HEK293 (cell line): ENCODE data around the gene HDAC7.

Experiments used
- CTCF ChIP-seq: fragments of 450-650 bp; formaldehyde crosslinking; IDR thresholded peaks from 2 replicates; pipeline ENCODE4 v1.5.1; 2016; ENCODE audit warnings: missing biosample characterization, missing genetic modification characterization
- KLF9 ChIP-seq: fragments of 450-650 bp; formaldehyde crosslinking; IDR thresholded peaks from 2 replicates; pipeline ENCODE4 v1.5.1; 2016; ENCODE audit warnings: missing biosample characterization, missing genetic modification characterization, low read depth
- MZF1 ChIP-seq: fragments of 450-650 bp; formaldehyde crosslinking; IDR thresholded peaks from 2 replicates; pipeline ENCODE4 v1.5.1; 2017; ENCODE audit warnings: missing biosample characterization, missing genetic modification characterization, borderline replicate concordance
- SALL2 ChIP-seq: fragments of 450-650 bp; formaldehyde crosslinking; IDR thresholded peaks from 2 replicates; pipeline ENCODE4 v1.5.0; 2017; ENCODE audit warnings: missing biosample characterization, mild to moderate bottlenecking, missing genetic modification characterization, borderline replicate concordance
- TCF7L2 ChIP-seq: IDR thresholded peaks from 2 replicates; pipeline ENCODE4 v1.6.1; 2011; ENCODE audit warnings: low read depth, mild to moderate bottlenecking, inconsistent platforms, low read length, moderate library complexity, borderline replicate concordance
- YY1 ChIP-seq: fragments of 450-650 bp; formaldehyde crosslinking; IDR thresholded peaks from 2 replicates; pipeline ENCODE4 v1.5.1; 2018; ENCODE audit warnings: missing biosample characterization, missing genetic modification characterization
- ZBTB49 ChIP-seq: fragments of 450-650 bp; formaldehyde crosslinking; IDR thresholded peaks from 2 replicates; pipeline ENCODE4 v1.5.1; 2016; ENCODE audit warnings: missing biosample characterization, missing genetic modification characterization, low read depth
- ZFP41 ChIP-seq: fragments of 450-650 bp; formaldehyde crosslinking; IDR thresholded peaks from 2 replicates; pipeline ENCODE4 v1.5.1; 2016; ENCODE audit warnings: missing biosample characterization, missing genetic modification characterization, borderline replicate concordance
- ZNF2 ChIP-seq: fragments of 450-650 bp; formaldehyde crosslinking; IDR thresholded peaks from 2 replicates; pipeline ENCODE4 v1.5.1; 2016; ENCODE audit warnings: missing biosample characterization, missing genetic modification characterization
- ZNF214 ChIP-seq: fragments of 450-650 bp; formaldehyde crosslinking; IDR thresholded peaks from 2 replicates; pipeline ENCODE4 v1.5.1; 2017; ENCODE audit warnings: missing biosample characterization, mild to moderate bottlenecking, missing genetic modification characterization, borderline replicate concordance
- ZNF394 ChIP-seq: fragments of 450-650 bp; formaldehyde crosslinking; IDR thresholded peaks from 2 replicates; pipeline ENCODE4 v1.5.1; 2016; ENCODE audit warnings: missing biosample characterization, missing genetic modification characterization, mild to moderate bottlenecking, moderate library complexity, borderline replicate concordance
- ZNF514 ChIP-seq: fragments of 450-650 bp; formaldehyde crosslinking; IDR thresholded peaks from 2 replicates; pipeline ENCODE4 v1.5.1; 2016; ENCODE audit warnings: missing biosample characterization, missing genetic modification characterization
- TF ChIP-seq, protein P1 (sequence below): fragments of 450-650 bp; formaldehyde crosslinking; IDR thresholded peaks from 2 replicates; pipeline ENCODE4 v1.5.0; 2017; ENCODE audit warnings: missing biosample characterization, missing genetic modification characterization, borderline replicate concordance
- TF ChIP-seq, protein P2 (sequence below): fragments of 450-650 bp; formaldehyde crosslinking; IDR thresholded peaks from 2 replicates; pipeline ENCODE4 v1.5.1; 2016; ENCODE audit warnings: missing biosample characterization, missing genetic modification characterization

GRCh38 chr12:47868041-47868440 lies 48.3 kb upstream of the HDAC7 start:
- no peak for TF ChIP-seq CTCF (tag by site-specific recombination)
- no peak for TF ChIP-seq YY1 (tag by site-specific recombination)
- no peak for TF ChIP-seq MZF1
- TF ChIP-seq ZFP41: no peak
- no peak for TF ChIP-seq ZNF214 (tag by site-specific recombination)
- TF ChIP-seq TCF7L2: no peak
- TF ChIP-seq, protein P1, sequence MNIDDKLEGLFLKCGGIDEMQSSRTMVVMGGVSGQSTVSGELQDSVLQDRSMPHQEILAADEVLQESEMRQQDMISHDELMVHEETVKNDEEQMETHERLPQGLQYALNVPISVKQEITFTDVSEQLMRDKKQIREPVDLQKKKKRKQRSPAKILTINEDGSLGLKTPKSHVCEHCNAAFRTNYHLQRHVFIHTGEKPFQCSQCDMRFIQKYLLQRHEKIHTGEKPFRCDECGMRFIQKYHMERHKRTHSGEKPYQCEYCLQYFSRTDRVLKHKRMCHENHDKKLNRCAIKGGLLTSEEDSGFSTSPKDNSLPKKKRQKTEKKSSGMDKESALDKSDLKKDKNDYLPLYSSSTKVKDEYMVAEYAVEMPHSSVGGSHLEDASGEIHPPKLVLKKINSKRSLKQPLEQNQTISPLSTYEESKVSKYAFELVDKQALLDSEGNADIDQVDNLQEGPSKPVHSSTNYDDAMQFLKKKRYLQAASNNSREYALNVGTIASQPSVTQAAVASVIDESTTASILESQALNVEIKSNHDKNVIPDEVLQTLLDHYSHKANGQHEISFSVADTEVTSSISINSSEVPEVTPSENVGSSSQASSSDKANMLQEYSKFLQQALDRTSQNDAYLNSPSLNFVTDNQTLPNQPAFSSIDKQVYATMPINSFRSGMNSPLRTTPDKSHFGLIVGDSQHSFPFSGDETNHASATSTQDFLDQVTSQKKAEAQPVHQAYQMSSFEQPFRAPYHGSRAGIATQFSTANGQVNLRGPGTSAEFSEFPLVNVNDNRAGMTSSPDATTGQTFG (tag by site-specific recombination): no peak
- no peak for TF ChIP-seq ZNF2
- TF ChIP-seq ZBTB49: no peak
- TF ChIP-seq KLF9 (tag by site-specific recombination): no peak
- TF ChIP-seq ZNF394 (tag by site-specific recombination): no peak
- TF ChIP-seq ZNF514 (tag by site-specific recombination): no peak
- TF ChIP-seq SALL2 (tag by site-specific recombination): no peak
- TF ChIP-seq, protein P2, sequence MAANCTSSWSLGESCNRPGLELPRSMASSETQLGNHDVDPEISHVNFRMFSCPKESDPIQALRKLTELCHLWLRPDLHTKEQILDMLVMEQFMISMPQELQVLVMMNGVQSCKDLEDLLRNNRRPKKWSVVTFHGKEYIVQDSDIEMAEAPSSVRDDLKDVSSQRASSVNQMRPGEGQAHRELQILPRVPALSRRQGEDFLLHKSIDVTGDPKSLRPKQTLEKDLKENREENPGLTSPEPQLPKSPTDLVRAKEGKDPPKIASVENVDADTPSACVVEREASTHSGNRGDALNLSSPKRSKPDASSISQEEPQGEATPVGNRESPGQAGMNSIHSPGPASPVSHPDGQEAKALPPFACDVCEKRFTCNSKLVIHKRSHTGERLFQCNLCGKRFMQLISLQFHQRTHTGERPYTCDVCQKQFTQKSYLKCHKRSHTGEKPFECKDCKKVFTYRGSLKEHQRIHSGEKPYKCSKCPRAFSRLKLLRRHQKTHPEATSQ (tag by site-specific recombination): no peak
